ENCODE results near the gene IL17C.

The IL17C gene

DNA sequence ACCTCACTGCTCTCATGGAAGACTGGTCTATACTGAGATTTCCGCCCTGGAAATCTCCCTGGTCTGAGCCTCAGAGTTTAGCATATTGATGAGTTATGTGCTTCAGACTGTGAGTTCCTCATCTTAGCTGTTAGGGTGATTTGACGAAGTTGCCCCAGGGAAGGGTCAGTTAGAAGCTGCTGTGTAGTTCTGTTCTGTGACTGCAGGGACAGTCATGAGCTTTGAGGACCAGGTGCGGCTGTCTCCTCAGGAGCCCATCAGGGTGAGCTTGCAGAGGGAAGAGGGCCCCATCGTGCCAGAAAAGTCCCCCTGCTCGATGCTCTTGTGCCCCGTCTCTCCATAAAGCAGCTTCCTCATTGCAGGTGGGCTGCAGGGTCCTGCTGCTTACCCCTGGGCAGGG, 28.3 kb upstream of the IL17C start:
- no peak for DNase-seq

GRCh38 chr16:88610909-88611812, 27.2 kb upstream of the IL17C start:
- DNase-seq: no peak

- DNase-seq: no peak
These were observed 25.1 kb upstream of the IL17C start for GRCh38 chr16:88613293-88613692.

- DNase-seq: no peak
These were observed 24.2 kb upstream of the IL17C start for GRCh38 chr16:88613911-88614817.

DNA sequence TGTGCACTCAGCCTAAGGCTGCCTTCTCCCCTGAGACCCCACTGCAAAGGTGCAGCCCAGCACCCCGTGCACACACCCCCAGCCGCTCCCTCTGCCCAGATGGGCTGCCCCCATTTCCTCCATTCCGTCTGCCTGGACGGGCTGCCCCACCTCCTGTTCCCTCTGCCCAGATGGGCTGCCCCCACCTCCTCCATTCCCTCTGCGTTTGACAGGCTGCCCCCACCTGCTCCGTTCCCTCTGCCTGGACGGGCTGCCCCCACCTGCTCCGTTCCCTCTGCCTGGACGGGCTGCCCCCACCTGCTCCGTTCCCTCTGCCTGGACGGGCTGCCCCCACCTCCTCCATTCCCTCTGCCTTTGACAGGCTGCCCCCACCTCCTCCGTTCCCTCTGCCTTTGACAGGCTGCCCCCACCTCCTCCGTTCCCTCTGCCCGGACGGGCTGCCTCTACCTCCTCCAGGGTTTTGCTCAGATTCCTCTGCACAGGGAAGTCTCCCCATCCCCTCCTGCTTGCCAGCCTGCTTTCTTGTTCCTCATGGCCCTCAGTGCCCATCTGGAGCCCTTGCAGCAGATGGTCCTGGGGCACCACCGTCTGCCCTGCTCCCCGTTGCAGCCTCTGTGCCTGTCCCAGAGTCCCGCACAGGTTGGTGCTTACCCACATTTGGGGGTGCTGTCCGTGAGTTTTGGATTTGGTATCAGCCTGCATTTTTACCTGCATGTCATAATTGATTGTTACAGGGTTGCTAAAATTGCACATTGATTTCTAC, 23.4 kb upstream of the IL17C start:
- no peak for DNase-seq

DNA sequence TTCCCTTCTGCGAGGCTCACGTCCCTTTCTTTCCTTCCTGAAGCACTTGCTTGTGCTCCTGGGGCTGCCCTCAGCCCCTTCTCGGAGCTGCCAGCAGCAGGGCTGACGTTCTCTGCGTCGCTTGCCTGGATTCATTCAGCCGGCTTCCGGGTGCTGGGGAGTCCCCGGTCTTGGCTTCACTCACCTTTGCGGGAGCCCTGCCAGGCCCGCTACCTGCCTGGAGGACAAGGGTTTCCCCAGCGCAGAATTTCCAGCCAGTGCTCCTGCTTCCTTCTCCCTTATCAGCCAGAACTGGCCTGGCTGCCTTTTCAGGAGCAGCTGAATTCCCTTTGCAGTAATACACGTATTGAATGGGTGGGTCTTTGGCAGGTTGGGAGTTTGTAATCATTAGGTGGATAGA, 22.1 kb upstream of the IL17C start:
- no peak for DNase-seq

DNA sequence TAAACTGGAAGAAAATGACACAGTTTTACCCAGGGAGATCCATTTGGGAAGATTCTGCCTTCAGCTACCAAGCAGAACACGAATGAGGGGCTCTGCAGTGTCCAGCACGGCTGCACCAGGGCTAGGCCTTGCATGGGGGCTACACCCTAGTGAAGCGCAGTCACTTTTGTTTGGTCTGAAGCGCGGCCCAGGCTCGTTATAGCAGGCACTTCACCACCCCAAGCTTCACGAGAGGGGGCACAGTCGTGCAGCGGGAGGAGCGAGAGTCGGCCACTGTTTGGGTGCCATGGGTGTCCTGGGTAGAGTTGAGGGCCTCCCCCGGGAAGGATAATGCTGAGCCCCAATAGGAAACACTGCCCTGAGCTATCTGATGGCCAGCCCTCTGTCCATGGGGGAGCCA, 21.6 kb upstream of the IL17C start:
- no peak for DNase-seq

- no peak for DNase-seq
These were observed 20.9 kb upstream of the IL17C start for GRCh38 chr16:88617268-88618031.

- no peak for DNase-seq
These were observed 20.0 kb upstream of the IL17C start for GRCh38 chr16:88618182-88618955.

DNA sequence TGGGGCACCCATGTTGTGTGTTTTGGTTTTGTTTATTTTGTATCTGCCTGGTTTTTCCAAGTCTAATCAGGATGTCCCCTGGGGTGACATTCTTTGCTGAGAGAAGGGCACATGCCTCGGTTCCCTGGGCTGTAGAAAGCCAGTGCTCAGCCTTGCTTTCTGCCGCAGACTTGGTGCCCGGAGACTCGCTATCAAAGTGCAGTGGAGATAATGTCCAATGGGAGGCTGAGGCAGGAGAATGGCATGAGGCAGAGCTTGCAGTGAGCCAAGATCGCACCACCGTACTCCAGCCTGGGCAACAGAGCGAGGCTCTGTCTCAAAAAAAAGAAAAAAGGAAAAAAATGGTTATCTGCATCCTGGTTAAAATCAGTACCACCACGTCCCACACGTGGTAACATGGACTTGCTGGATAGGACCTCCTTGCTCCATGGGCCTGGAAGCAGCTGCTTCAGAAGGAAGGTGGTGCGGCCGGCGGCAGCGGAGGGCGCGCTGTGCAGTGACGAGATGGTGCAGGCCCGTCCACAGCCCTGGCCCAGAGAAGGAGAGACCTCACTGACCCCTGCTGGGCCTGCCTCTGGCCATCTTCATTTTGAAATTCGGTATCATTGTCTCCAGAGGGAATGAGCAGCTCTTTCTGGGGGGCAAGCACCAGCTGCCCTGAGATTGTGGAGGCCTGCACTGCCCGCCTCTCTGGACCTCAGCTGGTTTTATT, 19.3 kb upstream of the IL17C start:
- no peak for DNase-seq

DNA sequence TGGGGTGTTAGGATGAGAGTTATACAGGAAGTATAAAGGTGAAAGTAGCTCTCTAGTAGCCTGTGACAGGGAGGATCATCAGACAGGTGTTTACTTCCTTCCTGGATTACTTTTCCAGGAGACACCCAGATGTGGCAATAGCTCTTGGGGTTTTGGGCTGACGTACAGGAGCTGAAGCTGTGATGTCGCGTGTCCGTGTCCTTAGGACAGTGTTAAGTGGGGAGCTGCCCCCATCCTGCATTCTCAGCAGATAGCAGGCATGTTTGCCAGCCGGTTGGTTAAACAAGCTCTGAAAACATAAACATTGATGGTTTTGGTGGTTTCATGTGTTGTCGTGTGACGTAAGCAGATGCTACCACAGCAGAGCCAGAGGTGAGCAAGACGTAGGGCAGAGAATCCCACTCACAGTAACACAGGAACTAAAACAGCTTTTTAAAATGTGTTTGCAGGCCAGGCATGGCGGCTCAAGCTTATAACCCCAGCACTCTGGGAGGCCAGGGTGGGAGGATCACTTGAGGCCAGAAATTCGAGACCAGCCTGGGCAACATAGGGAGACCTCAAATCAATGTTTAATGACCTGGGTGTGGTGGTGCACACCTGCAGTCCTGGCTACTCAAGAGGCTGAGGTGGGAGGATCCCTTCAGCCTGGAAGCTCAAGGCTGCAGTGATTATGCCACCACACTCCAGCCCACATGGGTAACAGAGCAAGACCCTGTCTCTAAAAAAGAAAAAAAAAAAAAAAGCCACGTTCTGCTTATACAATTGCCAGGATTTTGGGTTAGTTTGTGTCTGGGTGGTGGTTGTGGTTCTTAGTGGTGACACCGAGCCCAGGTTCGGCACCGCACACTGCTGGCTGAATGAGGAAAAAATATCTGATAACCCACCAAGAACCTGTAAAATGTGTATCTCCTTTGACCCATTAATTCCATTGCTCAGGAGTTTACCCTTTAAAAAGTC, 18.2 kb upstream of the IL17C start:
- DNase-seq: no peak

- no peak for DNase-seq
These were observed 16.2 kb upstream of the IL17C start for GRCh38 chr16:88622125-88622524.

- no peak for DNase-seq
These were observed 15.5 kb upstream of the IL17C start for GRCh38 chr16:88622866-88623265.

- no peak for DNase-seq
These were observed 14.5 kb upstream of the IL17C start for GRCh38 chr16:88623858-88624257.

DNA sequence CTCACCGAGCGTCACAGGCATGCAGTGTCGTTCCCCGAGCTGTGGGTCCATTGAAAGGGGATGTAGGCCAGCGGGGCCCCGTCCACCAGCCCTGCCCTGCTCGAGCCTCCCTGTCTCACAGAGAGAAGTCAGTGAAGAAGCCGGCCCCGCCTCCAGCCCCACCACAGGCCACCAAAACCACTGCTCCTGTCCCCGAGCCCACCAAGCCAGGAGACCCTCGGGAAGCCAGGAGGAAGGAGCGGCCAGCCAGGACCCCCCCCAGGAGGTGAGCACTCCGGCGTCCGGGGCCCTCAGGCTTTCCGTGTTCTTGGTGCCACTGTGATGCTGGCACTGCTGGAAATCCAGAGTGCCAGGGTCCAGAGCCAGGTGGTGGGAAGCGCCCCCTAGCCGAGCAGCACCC, 13.9 kb upstream of the IL17C start:
- no peak for DNase-seq

DNA sequence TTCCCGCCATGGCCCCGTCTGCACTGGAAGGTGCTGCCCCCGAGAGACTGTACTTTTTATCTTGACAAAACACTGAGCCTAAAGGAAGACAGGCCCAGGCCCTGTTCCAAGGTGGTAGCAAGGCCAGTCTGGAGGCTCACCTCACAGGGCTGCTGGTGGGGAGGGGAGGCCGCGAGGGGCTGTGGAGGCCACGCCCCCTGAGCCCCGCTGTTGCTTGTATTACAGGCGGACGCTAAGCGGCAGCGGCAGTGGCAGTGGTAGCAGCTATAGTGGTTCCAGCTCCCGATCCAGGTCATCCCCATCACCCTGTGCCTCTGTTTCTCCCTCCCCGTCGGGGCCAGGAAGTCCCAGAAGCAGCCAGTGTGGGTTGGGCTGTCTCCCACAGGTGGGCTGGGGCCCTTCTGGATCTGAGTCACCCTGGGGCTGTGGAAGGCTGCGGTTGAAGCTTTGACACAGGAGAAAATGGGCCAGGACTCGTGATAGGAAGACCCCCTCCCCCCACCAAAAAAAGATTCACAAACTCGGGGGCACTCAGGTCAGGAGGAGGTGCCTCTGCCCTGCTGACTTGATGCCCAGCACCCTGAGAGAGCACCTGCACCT, 13.3 kb upstream of the IL17C start:
- no peak for DNase-seq

DNA sequence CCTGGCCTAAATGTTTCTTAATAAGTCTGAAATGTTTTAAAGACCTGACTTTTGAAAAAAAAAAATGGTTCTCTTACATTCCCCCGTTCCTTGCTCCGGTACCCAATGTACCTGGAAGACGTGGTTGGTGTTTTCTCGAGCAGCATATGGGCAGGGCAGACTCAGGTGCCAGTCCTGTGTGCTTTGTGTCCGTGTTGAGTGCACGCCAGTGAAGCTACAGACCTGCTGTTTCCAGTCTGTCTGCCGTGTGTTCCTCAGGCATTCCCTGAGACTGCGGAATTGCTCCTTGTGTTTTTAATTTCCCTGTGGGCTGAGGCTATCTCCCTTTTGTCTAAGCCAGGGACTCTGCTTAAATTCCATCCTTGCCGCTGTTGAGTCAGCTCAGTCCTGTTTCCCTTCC, 11.7 kb upstream of the IL17C start:
- no peak for DNase-seq

- DNase-seq: no peak
These were observed 10.6 kb upstream of the IL17C start for GRCh38 chr16:88627531-88628411.

All from activated CD4-positive, CD25-positive, alpha-beta regulatory T cell treated with anti-CD3 and anti-CD28 coated beads, Interleukin-2, amount 50 U/mL, for 72 hours (primary cell).